C4-2B (cell line): ENCODE measurements around the gene ARID4B.

Experiments used
- CTCF ChIP-seq: fragments of 450-650 bp; conservative IDR thresholded peaks from 2 replicates; pipeline ENCODE4 v1.5.1; 2017; ENCODE audit warnings: mild to moderate bottlenecking
- ZFX ChIP-seq: fragments of 450-650 bp; IDR thresholded peaks from 2 replicates; pipeline ENCODE4 v1.6.1; 2017

- TF ChIP-seq CTCF (no peak), ZFX (no peak)
Observed at GRCh38 chr1:235292790-235293189, 35.2 kb downstream of the ARID4B start.
